NT2/D1 (cell line): ENCODE data around the gene RRM2.

ENCODE experiments used
- DNase-seq: peaks from one replicate; pipeline ENCODE4 v3.0.0-alpha.2; 2011; ENCODE audit warnings: low read depth, low spot score
- H3K27me3 ChIP-seq: 2 replicates; pipeline ENCODE4 v1.6.0; 2011; ENCODE audit warnings: mild to moderate bottlenecking; ENCODE audit not compliant: insufficient read length, insufficient read depth
- H3K36me3 ChIP-seq: 2 replicates; pipeline ENCODE4 v1.6.1; 2011; ENCODE audit warnings: mild to moderate bottlenecking, low read length, mixed read lengths; ENCODE audit not compliant: insufficient read depth, insufficient read length
- H3K4me1 ChIP-seq: 2 replicates; pipeline ENCODE4 v1.5.1; 2011; ENCODE audit not compliant: insufficient read depth, insufficient read length
- H3K4me3 ChIP-seq: 2 replicates; pipeline ENCODE4 v1.5.1; 2011; ENCODE audit warnings: low read depth; ENCODE audit not compliant: insufficient read length
- H3K9ac ChIP-seq: 2 replicates; pipeline ENCODE4 v1.6.0; 2011; ENCODE audit warnings: low read depth; ENCODE audit not compliant: insufficient read length
- H3K9me3 ChIP-seq: 2 replicates; pipeline ENCODE4 v1.5.1; 2011; ENCODE audit warnings: mild to moderate bottlenecking, low read length; ENCODE audit not compliant: insufficient read depth
- SUZ12 ChIP-seq: IDR thresholded peaks from 2 replicates; pipeline ENCODE4 v1.6.1; 2011; ENCODE audit not compliant: insufficient read length, insufficient read depth; ENCODE audit errors: extremely low read depth
- YY1 ChIP-seq: IDR thresholded peaks from 2 replicates; pipeline ENCODE4 v1.6.1; 2011; ENCODE audit not compliant: insufficient read length, insufficient read depth
- ZNF274 ChIP-seq: IDR thresholded peaks from 2 replicates; pipeline ENCODE4 v1.6.1; 2011; ENCODE audit warnings: mild to moderate bottlenecking, low read depth, low read length

Gene RRM2

DNA sequence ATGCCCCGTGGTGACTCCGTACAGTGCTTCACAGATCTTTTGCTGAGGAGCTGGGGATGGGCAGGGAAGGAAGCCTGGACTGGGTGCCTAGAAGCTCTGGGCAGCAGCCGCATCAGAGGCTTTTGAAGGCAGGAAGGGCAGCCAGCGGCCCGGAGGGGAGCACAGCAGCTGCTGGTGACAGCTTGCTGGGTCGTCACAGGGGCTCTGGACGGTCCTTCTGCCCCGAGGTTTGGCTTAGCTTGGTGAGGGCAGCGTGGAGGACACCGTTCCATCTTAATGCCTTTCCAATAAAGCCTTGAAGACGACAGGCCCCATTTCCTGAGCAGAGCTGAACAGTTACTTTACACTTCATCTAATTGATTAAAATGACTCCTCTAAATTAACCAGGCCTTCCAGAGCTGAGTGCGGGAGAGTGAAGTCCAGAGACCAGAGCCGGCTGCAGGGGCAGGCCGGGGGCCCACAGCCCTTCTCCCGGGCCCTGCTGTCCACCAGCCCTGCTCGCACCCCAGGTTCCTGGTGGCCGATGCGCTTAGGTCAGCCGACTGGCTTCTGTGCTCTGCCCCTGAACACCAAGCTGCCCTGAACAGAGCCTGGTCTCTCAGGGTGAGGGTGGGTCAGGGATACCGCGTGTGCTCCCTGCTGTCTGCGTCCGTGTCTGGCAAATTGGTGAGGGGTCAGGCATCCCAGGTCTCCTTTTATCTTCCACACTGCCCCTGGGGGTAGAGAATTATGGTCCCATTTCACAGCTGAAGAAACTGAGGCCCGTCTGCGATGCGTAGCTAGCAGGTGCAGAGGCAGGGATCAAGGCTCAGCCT, 43.5 kb downstream of the RRM2 start:
- TF ChIP-seq SUZ12 (no peak), YY1 (no peak), ZNF274 (no peak)
- H3K4me3 ChIP-seq: no peak overlapping the region
- H3K9me3 ChIP-seq: no peaks in the 10 kb centered on the region
- H3K36me3 ChIP-seq: peaks cover 18% of the 10 kb centered on the region
- H3K9ac ChIP-seq: no peak overlapping the region
- H3K27me3 ChIP-seq: no peaks in the 10 kb centered on the region
- no peak for DNase-seq
- peaks cover 11% of the 10 kb centered on the region for H3K4me1 ChIP-seq

DNA sequence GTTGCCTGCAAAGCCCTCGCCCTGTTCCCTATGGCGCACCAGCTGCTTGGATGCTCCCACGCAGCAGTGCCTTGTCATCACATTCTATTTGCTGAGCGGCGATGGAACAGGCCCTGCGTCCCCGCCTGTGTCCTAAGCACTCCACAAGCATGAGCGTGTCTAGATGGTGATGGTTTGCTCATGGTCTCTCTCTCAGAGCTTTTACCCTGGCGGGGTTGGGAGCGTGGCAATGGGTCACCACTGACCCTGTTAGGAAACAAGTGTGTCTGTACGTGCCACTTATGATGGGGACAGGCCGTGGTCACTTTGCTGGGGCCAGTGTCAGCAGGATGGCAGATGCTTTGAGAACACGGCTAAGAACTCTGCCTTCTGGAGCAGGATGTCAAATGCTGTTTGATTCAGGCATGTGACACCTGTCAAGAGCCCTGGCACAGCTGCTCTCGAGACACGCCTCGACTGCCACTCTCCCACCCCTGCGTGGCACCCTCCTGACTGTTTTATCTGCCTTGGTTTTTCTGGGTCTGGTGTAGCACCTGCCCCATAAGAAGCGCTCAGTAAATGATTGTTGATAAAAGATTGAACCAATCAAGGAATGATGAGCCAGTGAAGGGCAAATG, 44.2 kb downstream of the RRM2 start:
- Histone ChIP-seq H3K9ac (no peak overlapping the region), H3K9me3 (no peaks in the 10 kb centered on the region), H3K4me3 (no peak overlapping the region), H3K27me3 (no peaks in the 10 kb centered on the region), H3K36me3 (peaks cover 15% of the 10 kb centered on the region), H3K4me1 (peaks cover 17% of the 10 kb centered on the region)
- TF ChIP-seq SUZ12 (no peak), YY1 (no peak), ZNF274 (no peak)
- DNase-seq: no peak

DNA sequence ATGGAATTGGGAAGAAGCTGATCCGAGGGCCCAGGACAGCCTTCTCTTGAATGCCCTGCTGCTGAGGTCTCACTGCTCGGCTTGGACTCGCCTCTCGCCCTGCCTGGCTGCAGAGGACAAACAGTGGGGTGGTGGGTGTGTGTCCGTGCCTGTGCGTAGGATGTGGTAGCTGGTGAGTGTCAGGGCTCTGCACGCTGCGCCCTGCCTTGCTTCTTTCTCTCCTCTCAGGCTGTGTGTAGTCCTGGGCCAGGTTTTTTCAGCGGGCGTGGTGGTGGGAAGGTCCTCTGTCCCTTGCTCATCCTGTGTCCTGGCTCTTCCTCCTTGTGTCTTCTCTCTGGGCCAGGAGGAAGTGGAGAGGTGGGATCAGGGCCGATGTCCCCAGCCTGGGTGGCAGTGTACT, 44.8 kb downstream of the RRM2 start:
- no peaks in the 10 kb centered on the region for H3K9me3 ChIP-seq
- peaks cover 15% of the 10 kb centered on the region for H3K36me3 ChIP-seq
- TF ChIP-seq SUZ12: no peak
- TF ChIP-seq YY1: no peak
- TF ChIP-seq ZNF274: no peak
- H3K4me1 ChIP-seq: peaks cover 21% of the 10 kb centered on the region
- no peaks in the 10 kb centered on the region for H3K27me3 ChIP-seq
- no peak for DNase-seq
- no peak overlapping the region for H3K4me3 ChIP-seq
- H3K9ac ChIP-seq: no peak overlapping the region

DNA sequence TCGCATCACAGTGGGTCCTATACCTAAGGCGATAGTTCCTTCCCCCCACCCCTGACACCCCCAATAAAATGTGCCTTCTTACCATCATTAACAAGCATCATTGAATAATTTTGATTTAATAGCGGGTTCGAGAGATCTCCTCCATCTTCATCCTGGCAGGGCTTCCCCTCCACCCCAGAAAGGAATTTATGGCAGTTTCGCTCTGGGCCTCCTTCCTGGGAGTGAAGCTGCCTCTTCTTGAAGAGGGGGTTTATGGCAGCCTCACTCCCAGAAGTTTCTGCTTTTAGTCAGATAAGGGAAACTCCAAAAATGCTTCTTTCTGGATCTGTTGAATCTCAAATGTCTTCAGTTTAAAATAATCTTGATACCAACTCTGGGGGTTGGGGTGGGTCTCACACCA, 45.7 kb downstream of the RRM2 start:
- DNase-seq: no peak
- Histone ChIP-seq H3K27me3 (no peaks in the 10 kb centered on the region), H3K4me3 (no peak overlapping the region), H3K4me1 (peaks cover 21% of the 10 kb centered on the region), H3K36me3 (peaks cover 15% of the 10 kb centered on the region), H3K9ac (no peak overlapping the region), H3K9me3 (no peaks in the 10 kb centered on the region)
- TF ChIP-seq ZNF274: no peak
- no peak for TF ChIP-seq YY1
- TF ChIP-seq SUZ12: no peak

DNA sequence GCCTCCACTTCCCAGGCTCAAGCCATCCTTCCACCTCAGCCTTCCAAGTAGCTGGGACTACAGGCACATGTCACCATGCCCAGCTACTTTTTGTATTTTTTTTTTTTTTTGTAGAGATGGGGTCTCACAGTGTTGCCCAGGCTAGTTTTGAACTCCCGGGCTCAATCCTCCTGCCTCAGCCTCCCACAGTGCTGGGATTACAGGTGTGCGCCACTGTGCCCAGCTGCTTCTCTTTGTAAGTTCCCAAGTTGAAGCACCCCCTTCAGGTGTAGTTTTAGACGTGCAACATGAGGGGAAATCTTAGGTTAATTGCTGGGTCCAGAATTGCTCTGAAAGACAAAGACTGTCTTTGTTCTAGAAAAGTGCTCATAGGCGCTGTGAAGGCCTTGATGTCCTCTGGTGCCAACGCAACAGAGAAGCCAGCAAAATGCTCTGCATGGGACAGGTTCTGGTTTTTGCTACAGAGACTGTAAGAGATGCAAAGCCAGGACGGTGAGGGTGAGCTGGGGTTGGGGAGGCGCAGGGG, 46.6 kb downstream of the RRM2 start:
- TF ChIP-seq ZNF274 (no peak), SUZ12 (no peak), YY1 (no peak)
- no peaks in the 10 kb centered on the region for H3K9me3 ChIP-seq
- H3K36me3 ChIP-seq: peaks cover 13% of the 10 kb centered on the region
- no peaks in the 10 kb centered on the region for H3K27me3 ChIP-seq
- no peak overlapping the region for H3K4me3 ChIP-seq
- H3K4me1 ChIP-seq: peaks cover 18% of the 10 kb centered on the region
- H3K9ac ChIP-seq: peak overlapping the region; percentile 17
- DNase-seq: no peak

DNA sequence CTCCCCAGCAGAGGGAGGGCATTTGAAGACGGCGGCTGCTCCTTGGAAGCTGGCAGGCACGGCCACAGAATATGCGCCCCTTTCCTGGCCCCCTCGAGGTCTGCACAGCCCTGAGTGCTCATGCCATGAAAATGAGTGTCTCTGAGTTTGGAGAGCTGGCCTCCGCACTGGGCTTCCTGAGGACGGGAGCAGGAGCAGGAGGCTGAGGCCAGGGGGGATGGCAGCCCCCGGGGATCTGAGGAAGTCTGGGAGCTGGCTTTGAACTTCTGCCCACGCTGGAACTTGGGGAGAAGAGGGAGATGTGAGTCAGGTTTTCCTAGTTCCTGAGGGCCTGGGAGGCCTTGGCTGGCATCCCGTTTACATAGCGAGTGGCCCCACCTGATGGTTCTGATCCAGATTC, 47.0 kb downstream of the RRM2 start:
- DNase-seq: no peak
- no peak overlapping the region for H3K4me3 ChIP-seq
- peaks cover 9% of the 10 kb centered on the region for H3K36me3 ChIP-seq
- H3K4me1 ChIP-seq: peaks cover 18% of the 10 kb centered on the region
- TF ChIP-seq YY1 (no peak), ZNF274 (no peak), SUZ12 (no peak)
- H3K9ac ChIP-seq: peak overlapping the region; percentile 17
- no peaks in the 10 kb centered on the region for H3K9me3 ChIP-seq
- H3K27me3 ChIP-seq: no peaks in the 10 kb centered on the region

DNA sequence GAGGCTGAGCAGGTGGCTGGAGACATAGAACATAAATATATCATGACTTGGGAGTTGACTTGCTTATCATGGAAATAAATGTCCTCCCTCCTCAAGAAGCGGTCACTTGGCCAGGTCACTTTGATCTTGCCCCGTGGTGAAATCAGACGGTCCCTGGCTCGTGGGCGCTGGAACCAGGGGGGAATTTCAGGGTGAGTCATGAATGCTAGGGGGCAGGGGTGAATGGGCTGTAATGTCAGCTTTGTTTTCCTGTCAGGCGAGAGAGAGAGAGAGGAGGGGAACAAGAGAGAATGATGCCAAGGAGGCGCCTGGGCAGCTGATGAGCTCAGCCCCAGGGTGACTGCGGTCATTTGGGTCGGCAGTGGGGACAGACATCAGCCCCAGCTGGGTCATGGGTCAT, 47.7 kb downstream of the RRM2 start:
- Histone ChIP-seq H3K9ac (no peak overlapping the region), H3K9me3 (no peaks in the 10 kb centered on the region), H3K27me3 (no peaks in the 10 kb centered on the region), H3K36me3 (peaks cover 5% of the 10 kb centered on the region), H3K4me1 (peaks cover 18% of the 10 kb centered on the region), H3K4me3 (no peak overlapping the region)
- no peak for DNase-seq
- TF ChIP-seq SUZ12 (no peak), ZNF274 (no peak), YY1 (no peak)
